A549 (cell line): ENCODE measurements around the gene ZFYVE28.

Experiments used
- CEBPB ChIP-seq, 2 experiments: fragments of >200 bp in 1 of 2; sonication (Bioruptor Twin) in 1 of 2; formaldehyde crosslinking in 1 of 2; IDR thresholded peaks; 2 replicates each; pipeline ENCODE4 v1.6.1; 2012 to 2016
- CTCF ChIP-seq: fragments of >200 bp; sonication (Bioruptor Twin); formaldehyde crosslinking; IDR thresholded peaks from 3 replicates; pipeline ENCODE4 v1.5.1; 2016
- EP300 ChIP-seq, 2 experiments: fragments of >200 bp; sonication (Bioruptor Twin); formaldehyde crosslinking; IDR thresholded peaks; 2 replicates in 1 of 2; 3 replicates in 1 of 2; pipeline ENCODE4 v1.6.1; 2016 to 2017
- FOSB ChIP-seq: fragments of 250-450 bp; sonication (Bioruptor Pico); IDR thresholded peaks from 2 replicates; pipeline ENCODE4 v1.5.0; 2020; ENCODE audit warnings: mild to moderate bottlenecking, moderate library complexity
- KDM1A ChIP-seq: fragments of 200-600 bp; sonication (generic); IDR thresholded peaks from 2 replicates; pipeline ENCODE4 v1.6.1; 2016; ENCODE audit warnings: low read depth, mild to moderate bottlenecking
- PHF8 ChIP-seq: fragments of 200-600 bp; sonication (generic); IDR thresholded peaks from 2 replicates; pipeline ENCODE4 v1.6.1; 2016; ENCODE audit warnings: low read depth, mild to moderate bottlenecking, antibody characterized with exemption, moderate library complexity, borderline replicate concordance
- RAD21 ChIP-seq, 2 experiments: fragments of >200 bp in 1 of 2; sonication (Bioruptor Twin) in 1 of 2; formaldehyde crosslinking in 1 of 2; IDR thresholded peaks in 1 of 2; conservative IDR thresholded peaks in 1 of 2; 2 replicates in 1 of 2; 3 replicates in 1 of 2; pipeline ENCODE4 v1.6.1; 2012 to 2018; ENCODE audit warnings: inconsistent platforms in 1 of 2
- RFX5 ChIP-seq: fragments of 450-650 bp; IDR thresholded peaks from 2 replicates; pipeline ENCODE4 v1.7.1; 2014; ENCODE audit warnings: antibody characterized with exemption, mild to moderate bottlenecking, moderate library complexity
- TF ChIP-seq, protein P1 (sequence below): IDR thresholded peaks from 2 replicates; pipeline ENCODE4 v1.6.1; 2012
- TF ChIP-seq, protein P2 (sequence below): fragments of 250-450 bp; sonication (Bioruptor Pico); IDR thresholded peaks from 2 replicates; pipeline ENCODE4 v1.5.0; 2021; ENCODE audit warnings: mild to moderate bottlenecking, moderate library complexity, borderline replicate concordance

GRCh38 chr4:2320746-2321145 lies 97.7 kb downstream of the ZFYVE28 start:
- no peak for TF ChIP-seq RFX5
- TF ChIP-seq CTCF = no peak
- TF ChIP-seq KDM1A = no peak
- TF ChIP-seq EP300 (IDR thresholded peaks at IDR 0.05) = no peak
- no peak for TF ChIP-seq PHF8
- no peak for TF ChIP-seq CEBPB (IDR thresholded peaks at IDR 0.05)
- TF ChIP-seq, protein P1, sequence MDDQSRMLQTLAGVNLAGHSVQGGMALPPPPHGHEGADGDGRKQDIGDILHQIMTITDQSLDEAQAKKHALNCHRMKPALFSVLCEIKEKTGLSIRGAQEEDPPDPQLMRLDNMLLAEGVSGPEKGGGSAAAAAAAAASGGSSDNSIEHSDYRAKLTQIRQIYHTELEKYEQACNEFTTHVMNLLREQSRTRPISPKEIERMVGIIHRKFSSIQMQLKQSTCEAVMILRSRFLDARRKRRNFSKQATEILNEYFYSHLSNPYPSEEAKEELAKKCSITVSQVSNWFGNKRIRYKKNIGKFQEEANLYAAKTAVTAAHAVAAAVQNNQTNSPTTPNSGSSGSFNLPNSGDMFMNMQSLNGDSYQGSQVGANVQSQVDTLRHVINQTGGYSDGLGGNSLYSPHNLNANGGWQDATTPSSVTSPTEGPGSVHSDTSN = no peak
- no peak for TF ChIP-seq RAD21 (conservative IDR thresholded peaks at IDR 0.05 in 1 of 2, IDR thresholded peaks at IDR 0.05 in 1 of 2)
- TF ChIP-seq FOSB (CRISPR knock-in tag) = no peak
- TF ChIP-seq, protein P2, sequence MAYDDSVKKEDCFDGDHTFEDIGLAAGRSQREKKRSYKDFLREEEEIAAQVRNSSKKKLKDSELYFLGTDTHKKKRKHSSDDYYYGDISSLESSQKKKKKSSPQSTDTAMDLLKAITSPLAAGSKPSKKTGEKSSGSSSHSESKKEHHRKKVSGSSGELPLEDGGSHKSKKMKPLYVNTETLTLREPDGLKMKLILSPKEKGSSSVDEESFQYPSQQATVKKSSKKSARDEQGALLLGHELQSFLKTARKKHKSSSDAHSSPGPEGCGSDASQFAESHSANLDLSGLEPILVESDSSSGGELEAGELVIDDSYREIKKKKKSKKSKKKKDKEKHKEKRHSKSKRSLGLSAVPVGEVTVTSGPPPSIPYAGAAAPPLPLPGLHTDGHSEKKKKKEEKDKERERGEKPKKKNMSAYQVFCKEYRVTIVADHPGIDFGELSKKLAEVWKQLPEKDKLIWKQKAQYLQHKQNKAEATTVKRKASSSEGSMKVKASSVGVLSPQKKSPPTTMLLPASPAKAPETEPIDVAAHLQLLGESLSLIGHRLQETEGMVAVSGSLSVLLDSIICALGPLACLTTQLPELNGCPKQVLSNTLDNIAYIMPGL (CRISPR knock-in tag) = no peak
